Naive thymus-derived CD8-positive, alpha-beta T cell (primary cell): ENCODE results near the gene ALCAM. TPM values are rescaled to one million over a fixed set of nuclear protein-coding genes. Genes with fewer than 3 reads are reported as not detected.

ENCODE experiments used
- ATAC-seq, 2 donors: fragments of 150-1000 bp; cut with Tn5 transposase in 1 of 2; sonication (Bioruptor Pico), chemical (Tn5 transposase) in 1 of 2; 1 replicate in 1 of 2; 2 replicates in 1 of 2; pipeline ENCODE4 v1.10.0; 2021; ENCODE audit warnings: mild to moderate bottlenecking in 2 of 2, moderate library complexity in 2 of 2
- POLR2A ChIA-PET: fragments of 350-600 bp; sonication (Branson Sonifier 250); formaldehyde crosslinking; loops from one replicate; lab custom pipeline; 2021; ENCODE audit warnings: antibody characterized with exemption; lab: Charles Lee
- DNase-seq, 10 donors: peaks; one replicate each; pipeline versions ENCODE4 v3.0.0 to v3.0.0-alpha.2; 2020 to 2022
- H3K27ac Mint-ChIP-seq, 10 donors: one replicate each; pipeline ENCODE4 v1.8.0; 2020 to 2022; ENCODE audit warnings: mild to moderate bottlenecking in 10 of 10, mixed read lengths in 10 of 10, moderate library complexity in 4 of 10, inconsistent platforms in 1 of 10
- H3K27me3 Mint-ChIP-seq, 5 donors: one replicate each; pipeline ENCODE4 v1.8.0; 2021 to 2022; ENCODE audit warnings: mixed read lengths in 5 of 5
- H3K36me3 Mint-ChIP-seq, 3 donors: one replicate each; pipeline ENCODE4 v1.8.0; 2020 to 2022; ENCODE audit warnings: mixed read lengths in 3 of 3, mild to moderate bottlenecking in 2 of 3, inconsistent platforms in 1 of 3
- H3K4me1 Mint-ChIP-seq, 4 donors: one replicate each; pipeline ENCODE4 v1.8.0; 2021 to 2022; ENCODE audit warnings: mixed read lengths in 4 of 4
- H3K4me3 Mint-ChIP-seq, 10 donors: one replicate each; pipeline ENCODE4 v1.8.0; 2020 to 2022; ENCODE audit warnings: mild to moderate bottlenecking in 10 of 10, mixed read lengths in 10 of 10, moderate library complexity in 6 of 10, inconsistent platforms in 1 of 10
- H3K9me3 Mint-ChIP-seq, 9 donors: one replicate each; pipeline ENCODE4 v1.8.0; 2020 to 2022; ENCODE audit warnings: mixed read lengths in 9 of 9, mild to moderate bottlenecking in 3 of 9, inconsistent platforms in 1 of 9, moderate library complexity in 1 of 9
- polyA plus RNA-seq, 3 donors: library from polyadenylated mRNA; unstranded; fragments of 300-500 nt; fragmentation: Illumina TruSeq; gene quantifications; one replicate each; pipeline ENCODE4 v1.2.3, GENCODE V29; 2021
- total RNA-seq, 8 experiments: library from RNA in 2 of 8; stranded (reverse) in 2 of 8; gene quantifications; one replicate each; pipeline ENCODE4 v1.2.3 and lab custom pipeline; 2021 to 2026

The ALCAM gene
- total and polyA plus RNA-seq, 5 experiments from 2014 or later: 0.41 to 3.1 (median 1.8) TPM

GRCh38 chr3:105516972-105517371, 150.3 kb downstream of the ALCAM start:
- no peaks in the 10 kb centered on the region for H3K9me3 Mint-ChIP-seq

GRCh38 chr3:105518203-105518602, 151.5 kb downstream of the ALCAM start:
- POLR2A ChIA-PET: no interaction called here
- ATAC-seq (no peak), DNase-seq (no peak)
- no peaks in the 10 kb centered on the region for H3K9me3 Mint-ChIP-seq
- H3K4me1 Mint-ChIP-seq: peaks cover 0 to 3% (median 2%) of the 10 kb centered on the region in 4 donors
- peaks cover 0 to 2% (median 0%) of the 10 kb centered on the region in 5 donors for H3K27me3 Mint-ChIP-seq
- no peak overlapping the region for H3K27ac Mint-ChIP-seq
- H3K4me3 Mint-ChIP-seq: no peak overlapping the region
- H3K36me3 Mint-ChIP-seq: no peaks in the 10 kb centered on the region

More at GRCh38 chr3:105516972-105517371, 150.3 kb downstream of the ALCAM start:
- Mint-ChIP-seq H3K36me3 (no peaks in the 10 kb centered on the region), H3K27ac (no peak overlapping the region), H3K27me3 (peaks cover 0 to 2% (median 0%) of the 10 kb centered on the region in 5 donors), H3K4me1 (peaks cover 0 to 3% (median 2%) of the 10 kb centered on the region in 4 donors), H3K4me3 (no peak overlapping the region)
- POLR2A ChIA-PET: no interaction called here
- DNase-seq (no peak), ATAC-seq (no peak)

GRCh38 chr3:105518806-105519418, 152.2 kb downstream of the ALCAM start:
- DNase-seq (peak in 7 of 10 donors; percentile 5 to 53 (median 17)), ATAC-seq (peak; percentile 70 to 72)
- H3K27me3 Mint-ChIP-seq: peaks cover 0 to 2% (median 0%) of the 10 kb centered on the region in 5 donors
- H3K9me3 Mint-ChIP-seq: no peaks in the 10 kb centered on the region
- POLR2A ChIA-PET: no interaction called here
- peaks cover 0 to 3% (median 2%) of the 10 kb centered on the region in 4 donors for H3K4me1 Mint-ChIP-seq
- H3K4me3 Mint-ChIP-seq: no peak overlapping the region
- H3K36me3 Mint-ChIP-seq: no peaks in the 10 kb centered on the region
- H3K27ac Mint-ChIP-seq: no peak overlapping the region

GRCh38 chr3:105521770-105522169, 155.1 kb downstream of the ALCAM start:
- Mint-ChIP-seq H3K9me3 (no peaks in the 10 kb centered on the region), H3K27me3 (peaks cover 0 to 2% (median 0%) of the 10 kb centered on the region in 5 donors)
- no peak for ATAC-seq

GRCh38 chr3:105523501-105523900, 156.8 kb downstream of the ALCAM start:
- no peak for ATAC-seq

More at GRCh38 chr3:105521770-105522169, 155.1 kb downstream of the ALCAM start:
- H3K4me1 Mint-ChIP-seq: peaks cover 0 to 3% (median 2%) of the 10 kb centered on the region in 4 donors
- no peak overlapping the region for H3K4me3 Mint-ChIP-seq
- POLR2A ChIA-PET: no interaction called here
- no peak for DNase-seq
- H3K36me3 Mint-ChIP-seq: no peaks in the 10 kb centered on the region
- no peak overlapping the region for H3K27ac Mint-ChIP-seq

GRCh38 chr3:105525531-105525930, 158.8 kb downstream of the ALCAM start:
- POLR2A ChIA-PET: no interaction called here
- Mint-ChIP-seq H3K4me3 (no peak overlapping the region), H3K9me3 (no peaks in the 10 kb centered on the region), H3K4me1 (no peaks in the 10 kb centered on the region), H3K36me3 (no peaks in the 10 kb centered on the region), H3K27ac (peak overlapping the region in 1 of 10 donors; percentile 20), H3K27me3 (no peaks in the 10 kb centered on the region)
- DNase-seq (no peak), ATAC-seq (no peak)

More at GRCh38 chr3:105523501-105523900, 156.8 kb downstream of the ALCAM start:
- no peaks in the 10 kb centered on the region for H3K36me3 Mint-ChIP-seq
- H3K4me3 Mint-ChIP-seq: no peak overlapping the region
- POLR2A ChIA-PET: no interaction called here
- H3K27ac Mint-ChIP-seq: no peak overlapping the region
- H3K27me3 Mint-ChIP-seq: peaks cover 0 to 2% (median 0%) of the 10 kb centered on the region in 5 donors
- H3K9me3 Mint-ChIP-seq: no peaks in the 10 kb centered on the region
- H3K4me1 Mint-ChIP-seq: peaks cover 0 to 3% (median 2%) of the 10 kb centered on the region in 4 donors
- DNase-seq: no peak

GRCh38 chr3:105526360-105527111, 159.8 kb downstream of the ALCAM start:
- DNase-seq (no peak), ATAC-seq (no peak)
- no peaks in the 10 kb centered on the region for H3K4me1 Mint-ChIP-seq
- H3K36me3 Mint-ChIP-seq: no peaks in the 10 kb centered on the region
- POLR2A ChIA-PET: no interaction called here
- no peaks in the 10 kb centered on the region for H3K27me3 Mint-ChIP-seq
- H3K27ac Mint-ChIP-seq: peak overlapping the region in 1 of 10 donors; percentile 79
- no peaks in the 10 kb centered on the region for H3K9me3 Mint-ChIP-seq
- no peak overlapping the region for H3K4me3 Mint-ChIP-seq

- Mint-ChIP-seq H3K4me1 (no peaks in the 10 kb centered on the region), H3K27me3 (no peaks in the 10 kb centered on the region), H3K9me3 (no peaks in the 10 kb centered on the region), H3K4me3 (no peak overlapping the region), H3K27ac (no peak overlapping the region), H3K36me3 (no peaks in the 10 kb centered on the region)
- POLR2A ChIA-PET: no interaction called here
- DNase-seq (no peak), ATAC-seq (no peak)
Measured at GRCh38 chr3:105527535-105527934, 160.8 kb downstream of the ALCAM start.

- no peak overlapping the region for H3K4me3 Mint-ChIP-seq
- H3K27ac Mint-ChIP-seq: no peak overlapping the region
- no peak for DNase-seq
- H3K4me1 Mint-ChIP-seq: no peaks in the 10 kb centered on the region
- POLR2A ChIA-PET: no interaction called here
- ATAC-seq: no peak
- no peaks in the 10 kb centered on the region for H3K36me3 Mint-ChIP-seq
- H3K9me3 Mint-ChIP-seq: no peaks in the 10 kb centered on the region
- no peaks in the 10 kb centered on the region for H3K27me3 Mint-ChIP-seq
Measured at GRCh38 chr3:105527949-105528348, 161.2 kb downstream of the ALCAM start.

GRCh38 chr3:105528955-105529354, 162.2 kb downstream of the ALCAM start:
- H3K36me3 Mint-ChIP-seq: no peaks in the 10 kb centered on the region
- H3K4me3 Mint-ChIP-seq: no peak overlapping the region
- POLR2A ChIA-PET: no interaction called here
- no peak overlapping the region for H3K27ac Mint-ChIP-seq
- H3K9me3 Mint-ChIP-seq: no peaks in the 10 kb centered on the region
- DNase-seq: no peak
- no peaks in the 10 kb centered on the region for H3K4me1 Mint-ChIP-seq
- no peak for ATAC-seq
- no peaks in the 10 kb centered on the region for H3K27me3 Mint-ChIP-seq

- POLR2A ChIA-PET: no interaction called here
Measured at GRCh38 chr3:105529456-105529855, 162.7 kb downstream of the ALCAM start.

GRCh38 chr3:105532251-105532650, 165.5 kb downstream of the ALCAM start:
- POLR2A ChIA-PET: no interaction called here
- Mint-ChIP-seq H3K36me3 (peaks cover 0 to under 1% (median 0%) of the 10 kb centered on the region in 3 donors), H3K4me3 (no peak overlapping the region), H3K4me1 (no peaks in the 10 kb centered on the region), H3K27ac (peak overlapping the region in 1 of 10 donors; percentile 22), H3K9me3 (no peaks in the 10 kb centered on the region), H3K27me3 (no peaks in the 10 kb centered on the region)
- no peak for ATAC-seq
- no peak for DNase-seq

More at GRCh38 chr3:105529456-105529855, 162.7 kb downstream of the ALCAM start:
- H3K9me3 Mint-ChIP-seq: no peaks in the 10 kb centered on the region
- no peaks in the 10 kb centered on the region for H3K27me3 Mint-ChIP-seq
- no peak overlapping the region for H3K4me3 Mint-ChIP-seq
- H3K36me3 Mint-ChIP-seq: no peaks in the 10 kb centered on the region
- H3K27ac Mint-ChIP-seq: no peak overlapping the region
- ATAC-seq (no peak), DNase-seq (no peak)
- H3K4me1 Mint-ChIP-seq: no peaks in the 10 kb centered on the region

- POLR2A ChIA-PET: no interaction called here
- H3K4me1 Mint-ChIP-seq: no peaks in the 10 kb centered on the region
Measured at GRCh38 chr3:105533960-105534359, 167.3 kb downstream of the ALCAM start.

More at GRCh38 chr3:105533960-105534359, 167.3 kb downstream of the ALCAM start:
- H3K4me3 Mint-ChIP-seq: no peak overlapping the region
- H3K27me3 Mint-ChIP-seq: no peaks in the 10 kb centered on the region
- H3K9me3 Mint-ChIP-seq: no peaks in the 10 kb centered on the region
- DNase-seq: no peak
- H3K27ac Mint-ChIP-seq: no peak overlapping the region
- ATAC-seq: no peak
- peaks cover 0 to 3% (median 0%) of the 10 kb centered on the region in 3 donors for H3K36me3 Mint-ChIP-seq
